OCI-LY7 (cell line): ENCODE measurements around the gene BTBD9. TPM values are rescaled to one million over a fixed set of nuclear protein-coding genes. Genes with fewer than 3 reads are reported as not detected.

Source experiments
- BruUV-seq: library from RNA; stranded (reverse); fragments of 400-500 nt; replicated peaks from 2 replicates; lab custom pipeline; 2021; lab: Mats Ljungman, UMichigan
- CTCF ChIA-PET: fragments of 300-600 bp; sonication (Branson Sonifier 250); formaldehyde crosslinking; loops from one replicate; lab custom pipeline; 2022; ENCODE audit warnings: antibody characterized with exemption; ENCODE audit not compliant: unreplicated experiment; lab: Charles Lee
- POLR2A ChIA-PET: fragments of 300-600 bp; sonication (Branson Sonifier 250); formaldehyde crosslinking; loops from one replicate; lab custom pipeline; 2022; ENCODE audit warnings: antibody characterized with exemption; lab: Charles Lee
- DNase-seq: peaks from one replicate; pipeline ENCODE4 v3.0.0-alpha.2; 2015; ENCODE audit warnings: low spot score
- H2AFZ ChIP-seq: fragments of 200-600 bp; sonication (generic), shearing (Covaris generic); 2 replicates; pipeline ENCODE4 v1.6.1; 2014; ENCODE audit warnings: mild to moderate bottlenecking, antibody characterized with exemption, low read length, moderate library complexity
- H3K27ac ChIP-seq: fragments of 200-600 bp; sonication (generic); 2 replicates; pipeline ENCODE4 v1.5.1; 2014; ENCODE audit warnings: mixed run types, low read depth, mild to moderate bottlenecking, moderate library complexity, low read length, inconsistent platforms; ENCODE audit not compliant: poor library complexity, severe bottlenecking
- H3K36me3 ChIP-seq: fragments of 200-600 bp; sonication (generic); 2 replicates; pipeline ENCODE4 v1.6.1; 2014; ENCODE audit warnings: mild to moderate bottlenecking, antibody characterized with exemption, low read length, moderate library complexity, mixed read lengths; ENCODE audit not compliant: insufficient read depth
- H3K4me1 ChIP-seq: fragments of 200-600 bp; sonication (generic); 2 replicates; pipeline ENCODE4 v1.5.1; 2014; ENCODE audit warnings: mild to moderate bottlenecking, low read length; ENCODE audit not compliant: insufficient read depth, poor library complexity, severe bottlenecking
- H3K4me2 ChIP-seq: fragments of 200-600 bp; sonication (generic); 2 replicates; pipeline ENCODE4 v1.6.1; 2014; ENCODE audit warnings: mild to moderate bottlenecking, low read length
- H3K4me3 ChIP-seq: fragments of 200-600 bp; sonication (generic); 2 replicates; pipeline ENCODE4 v1.5.1; 2014; ENCODE audit warnings: mild to moderate bottlenecking, low read depth, low read length; ENCODE audit not compliant: poor library complexity, severe bottlenecking
- H3K79me2 ChIP-seq: fragments of 200-600 bp; sonication (generic); 2 replicates; pipeline ENCODE4 v1.6.1; 2016; ENCODE audit warnings: low read depth, mild to moderate bottlenecking, low read length, moderate library complexity, mixed read lengths; ENCODE audit not compliant: insufficient read depth
- H3K9me2 ChIP-seq: fragments of 200-600 bp; sonication (generic); 2 replicates; pipeline ENCODE4 v1.6.1; 2016; ENCODE audit warnings: mild to moderate bottlenecking, low read length, mixed read lengths; ENCODE audit not compliant: insufficient read depth
- H3K9me3 ChIP-seq: fragments of 200-600 bp; sonication (generic); 2 replicates; pipeline ENCODE4 v1.6.1; 2014; ENCODE audit warnings: mild to moderate bottlenecking, mixed run types, low read length, mixed read lengths
- H4K20me1 ChIP-seq: fragments of 200-600 bp; sonication (generic); 2 replicates; pipeline ENCODE4 v1.6.1; 2014; ENCODE audit warnings: mild to moderate bottlenecking, antibody characterized with exemption, low read length, moderate library complexity, mixed read lengths; ENCODE audit not compliant: insufficient read depth
- EZH2phosphoT487 ChIP-seq: fragments of 200-600 bp; sonication (generic); IDR thresholded peaks from 2 replicates; pipeline ENCODE4 v1.6.1; 2018; ENCODE audit warnings: low read depth, borderline replicate concordance, mild to moderate bottlenecking, mixed run types, antibody characterized with exemption, low read length, moderate library complexity, mixed read lengths
- intact Hi-C: fragments of 100-400 bp; cut with micrococcal nuclease; formaldehyde crosslinking; loops from one replicate; pipeline ENCODE4 v1.10.0; 2022; ENCODE audit not compliant: unreplicated experiment
- total RNA-seq, 2 experiments: library from RNA; depleted of rRNA in 1 of 2; stranded (reverse); fragments of >200 nt in 1 of 2; shearing (Covaris generic) in 1 of 2; gene quantifications; 2 replicates each; pipeline ENCODE4 v1.2.3, GENCODE V29; 2014 to 2022
- TF ChIP-seq, protein P1 (sequence below): fragments of 200-600 bp; sonication (generic); conservative IDR thresholded peaks from 2 replicates; pipeline ENCODE4 v1.5.1; 2014; ENCODE audit warnings: mild to moderate bottlenecking, antibody characterized with exemption, low read length, moderate library complexity, mixed read lengths

The BTBD9 gene
- total RNA-seq, 2 experiments from 2014 or later = 5.9 to 7.3 TPM

GRCh38 chr6:38354037-38354381 is 285.7 kb downstream of the BTBD9 start:
- Histone ChIP-seq H3K9me3 (no peaks in the 10 kb centered on the region), H4K20me1 (no peaks in the 10 kb centered on the region), H3K36me3 (no peaks in the 10 kb centered on the region), H3K27ac (no peak overlapping the region), H3K79me2 (no peaks in the 10 kb centered on the region), H3K9me2 (no peaks in the 10 kb centered on the region), H3K4me3 (no peak overlapping the region), H3K4me1 (no peaks in the 10 kb centered on the region), H2AFZ (no peak overlapping the region), H3K4me2 (no peak overlapping the region)
- DNase-seq = no peak
- intact Hi-C loops = no loop called here
- ChIA-PET POLR2A (interaction anchor here (0.5 to 1.0 kb wide), 4 partner anchors 70 to 1078 kb away, joined by 3 to 4 read pairs (median 4); no protein-coding TSS in a partner anchor), CTCF (no interaction called here)
- BruUV-seq = no TSS peak
- TF ChIP-seq, protein P1, sequence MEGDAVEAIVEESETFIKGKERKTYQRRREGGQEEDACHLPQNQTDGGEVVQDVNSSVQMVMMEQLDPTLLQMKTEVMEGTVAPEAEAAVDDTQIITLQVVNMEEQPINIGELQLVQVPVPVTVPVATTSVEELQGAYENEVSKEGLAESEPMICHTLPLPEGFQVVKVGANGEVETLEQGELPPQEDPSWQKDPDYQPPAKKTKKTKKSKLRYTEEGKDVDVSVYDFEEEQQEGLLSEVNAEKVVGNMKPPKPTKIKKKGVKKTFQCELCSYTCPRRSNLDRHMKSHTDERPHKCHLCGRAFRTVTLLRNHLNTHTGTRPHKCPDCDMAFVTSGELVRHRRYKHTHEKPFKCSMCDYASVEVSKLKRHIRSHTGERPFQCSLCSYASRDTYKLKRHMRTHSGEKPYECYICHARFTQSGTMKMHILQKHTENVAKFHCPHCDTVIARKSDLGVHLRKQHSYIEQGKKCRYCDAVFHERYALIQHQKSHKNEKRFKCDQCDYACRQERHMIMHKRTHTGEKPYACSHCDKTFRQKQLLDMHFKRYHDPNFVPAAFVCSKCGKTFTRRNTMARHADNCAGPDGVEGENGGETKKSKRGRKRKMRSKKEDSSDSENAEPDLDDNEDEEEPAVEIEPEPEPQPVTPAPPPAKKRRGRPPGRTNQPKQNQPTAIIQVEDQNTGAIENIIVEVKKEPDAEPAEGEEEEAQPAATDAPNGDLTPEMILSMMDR = no peak
- TF ChIP-seq EZH2phosphoT487 = no peak

GRCh38 chr6:38353310-38354036 is 286.3 kb downstream of the BTBD9 start:
- no peak overlapping the region for H3K4me2 ChIP-seq
- H2AFZ ChIP-seq = no peak overlapping the region
- no peaks in the 10 kb centered on the region for H4K20me1 ChIP-seq
- CTCF ChIA-PET = no interaction called here
- intact Hi-C loops = no loop called here
- H3K4me1 ChIP-seq = no peaks in the 10 kb centered on the region
- H3K4me3 ChIP-seq = no peak overlapping the region
- no peak for DNase-seq
- no TSS peak for BruUV-seq
- H3K27ac ChIP-seq = no peak overlapping the region
- POLR2A ChIA-PET = interaction anchor here (0.5 to 1.0 kb wide), 2 partner anchors 320 to 1077 kb away, joined by 4 read pairs; no protein-coding TSS in a partner anchor
- no peaks in the 10 kb centered on the region for H3K9me2 ChIP-seq
- no peaks in the 10 kb centered on the region for H3K9me3 ChIP-seq
- H3K36me3 ChIP-seq = no peaks in the 10 kb centered on the region
- H3K79me2 ChIP-seq = no peaks in the 10 kb centered on the region
- TF ChIP-seq, protein P1 = no peak
- no peak for TF ChIP-seq EZH2phosphoT487

- no peaks in the 10 kb centered on the region for H3K36me3 ChIP-seq
- no peak overlapping the region for H2AFZ ChIP-seq
- CTCF ChIA-PET = interaction anchor here (0.6 kb wide), 1 partner anchor 341 kb away, joined by 3 read pairs; no protein-coding TSS in a partner anchor
- no peaks in the 10 kb centered on the region for H3K4me1 ChIP-seq
- DNase-seq = no peak
- H3K27ac ChIP-seq = no peak overlapping the region
- H3K4me2 ChIP-seq = no peak overlapping the region
- no peaks in the 10 kb centered on the region for H3K9me2 ChIP-seq
- H3K4me3 ChIP-seq = no peak overlapping the region
- H4K20me1 ChIP-seq = no peaks in the 10 kb centered on the region
- no peak for TF ChIP-seq EZH2phosphoT487
- TF ChIP-seq, protein P1 = no peak
- no TSS peak for BruUV-seq
- no peaks in the 10 kb centered on the region for H3K9me3 ChIP-seq
- intact Hi-C loops = no loop called here
- POLR2A ChIA-PET = interaction anchor here (1.2 to 1.7 kb wide), 2 partner anchors 11 to 13 kb away, joined by 3 to 4 read pairs; no protein-coding TSS in a partner anchor
- no peaks in the 10 kb centered on the region for H3K79me2 ChIP-seq
These were observed 287.1 kb downstream of the BTBD9 start for GRCh38 chr6:38352636-38353035.
